AG04449 (cell line): Measurements from ENCODE around the gene CALM1.

ENCODE experiments used
- CTCF ChIA-PET: fragments of 350-600 bp; formaldehyde crosslinking; extraction: SDS; loops from one replicate; lab custom pipeline; 2021; ENCODE audit warnings: antibody characterized with exemption; lab: Yijun Ruan, JAX
- POLR2A ChIA-PET: fragments of 400-600, 350-600 bp; formaldehyde crosslinking; extraction: SDS; loops from one replicate; lab custom pipeline; 2020; ENCODE audit warnings: antibody characterized with exemption, inconsistent platforms; lab: Yijun Ruan, JAX
- DNase-seq: peaks from one replicate; pipeline ENCODE4 v3.0.0-alpha.2; 2010; ENCODE audit warnings: low read depth, low spot score
- H3K4me3 ChIP-seq: 2 replicates; pipeline ENCODE4 v1.5.1; 2011; ENCODE audit warnings: low read depth, mild to moderate bottlenecking, control low read depth, low read length
- TF ChIP-seq, protein P1 (sequence below): IDR thresholded peaks from one replicate; pipeline ENCODE4 v1.5.1; 2011; ENCODE audit warnings: mild to moderate bottlenecking, moderate library complexity, low read length, control low read depth, inconsistent platforms; ENCODE audit not compliant: insufficient read depth; ENCODE audit errors: missing control alignments

The CALM1 gene

GRCh38 chr14:90426663-90427062 lies 29.8 kb downstream of the CALM1 start:
- H3K4me3 ChIP-seq, result no peak overlapping the region
- TF ChIP-seq, protein P1, sequence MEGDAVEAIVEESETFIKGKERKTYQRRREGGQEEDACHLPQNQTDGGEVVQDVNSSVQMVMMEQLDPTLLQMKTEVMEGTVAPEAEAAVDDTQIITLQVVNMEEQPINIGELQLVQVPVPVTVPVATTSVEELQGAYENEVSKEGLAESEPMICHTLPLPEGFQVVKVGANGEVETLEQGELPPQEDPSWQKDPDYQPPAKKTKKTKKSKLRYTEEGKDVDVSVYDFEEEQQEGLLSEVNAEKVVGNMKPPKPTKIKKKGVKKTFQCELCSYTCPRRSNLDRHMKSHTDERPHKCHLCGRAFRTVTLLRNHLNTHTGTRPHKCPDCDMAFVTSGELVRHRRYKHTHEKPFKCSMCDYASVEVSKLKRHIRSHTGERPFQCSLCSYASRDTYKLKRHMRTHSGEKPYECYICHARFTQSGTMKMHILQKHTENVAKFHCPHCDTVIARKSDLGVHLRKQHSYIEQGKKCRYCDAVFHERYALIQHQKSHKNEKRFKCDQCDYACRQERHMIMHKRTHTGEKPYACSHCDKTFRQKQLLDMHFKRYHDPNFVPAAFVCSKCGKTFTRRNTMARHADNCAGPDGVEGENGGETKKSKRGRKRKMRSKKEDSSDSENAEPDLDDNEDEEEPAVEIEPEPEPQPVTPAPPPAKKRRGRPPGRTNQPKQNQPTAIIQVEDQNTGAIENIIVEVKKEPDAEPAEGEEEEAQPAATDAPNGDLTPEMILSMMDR, result no peak
- ChIA-PET POLR2A (no interaction called here), CTCF (no interaction called here)
- DNase-seq, result no peak

GRCh38 chr14:90427848-90428426 lies 31.1 kb downstream of the CALM1 start:
- ChIA-PET CTCF (no interaction called here), POLR2A (no interaction called here)
- no peak for DNase-seq

DNA sequence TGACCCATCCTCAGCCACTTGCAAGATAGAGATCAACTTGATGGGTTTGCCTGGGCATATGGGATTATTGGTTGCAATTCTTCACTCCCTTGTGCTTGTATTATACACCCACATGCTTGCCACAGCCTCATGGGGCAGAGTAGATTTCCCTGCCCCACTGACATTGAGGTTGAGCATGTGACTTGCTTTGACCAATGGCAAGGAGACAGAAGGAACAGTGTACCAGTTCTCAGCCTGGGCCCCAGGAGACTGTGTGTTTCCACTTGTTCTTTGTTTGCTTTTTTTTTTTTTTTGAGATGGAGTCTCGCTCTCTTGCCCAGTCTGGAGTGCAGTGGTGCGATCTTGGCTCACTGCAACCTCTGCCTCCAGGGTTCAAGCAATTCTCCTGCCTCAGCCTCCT lies 31.8 kb downstream of the CALM1 start:
- no peak overlapping the region for H3K4me3 ChIP-seq
- ChIA-PET CTCF (no interaction called here), POLR2A (no interaction called here)
- TF ChIP-seq, protein P1, result no peak
- no peak for DNase-seq

More at GRCh38 chr14:90427848-90428426, 31.1 kb downstream of the CALM1 start:
- TF ChIP-seq, protein P1, result no peak
- H3K4me3 ChIP-seq, result no peak overlapping the region

DNA sequence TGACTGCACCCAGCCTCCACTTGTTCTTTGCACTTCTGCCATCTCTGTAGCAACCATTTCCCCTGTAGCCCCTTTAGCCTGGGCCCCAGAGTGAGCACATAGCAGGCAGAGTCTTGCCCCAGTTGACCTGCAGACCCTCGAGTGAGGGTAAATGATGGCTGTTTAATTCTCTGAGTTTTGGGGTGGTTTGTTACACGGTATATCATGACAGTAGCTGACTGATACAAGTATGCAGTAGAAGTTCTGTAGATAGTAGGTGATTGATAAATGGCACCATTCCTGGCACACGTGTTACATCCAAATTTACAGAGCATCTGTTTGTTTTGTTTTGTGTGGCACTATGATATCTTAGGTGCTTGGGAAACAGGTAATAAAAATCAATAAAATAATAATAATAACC lies 32.4 kb downstream of the CALM1 start:
- H3K4me3 ChIP-seq, result no peak overlapping the region
- ChIA-PET CTCF (no interaction called here), POLR2A (no interaction called here)

DNA sequence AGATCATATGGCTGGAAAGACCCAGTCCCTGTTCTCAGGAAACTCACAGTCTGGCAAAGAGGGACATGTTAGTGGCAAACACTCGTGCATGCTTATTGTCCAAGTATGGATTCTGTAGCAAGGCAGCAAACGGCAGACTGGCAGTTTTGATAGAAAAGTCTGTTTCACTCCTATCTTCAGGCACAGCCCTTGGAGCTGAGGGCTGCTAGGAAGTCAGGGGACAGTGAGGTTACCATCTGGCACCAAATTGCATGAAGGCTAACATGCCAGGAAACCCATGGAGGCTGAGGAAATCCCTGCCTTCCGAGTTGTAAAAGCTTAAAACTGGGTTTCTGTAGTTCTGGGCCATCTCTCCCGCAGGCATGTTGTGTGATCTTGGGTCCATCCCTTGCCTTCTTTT lies 32.9 kb downstream of the CALM1 start:
- TF ChIP-seq, protein P1, result no peak
- ChIA-PET POLR2A (no interaction called here), CTCF (no interaction called here)
- DNase-seq, result no peak
- no peak overlapping the region for H3K4me3 ChIP-seq

More for the DNA sequence above, 32.4 kb downstream of the CALM1 start:
- TF ChIP-seq, protein P1, result no peak
- no peak for DNase-seq

- no peak overlapping the region for H3K4me3 ChIP-seq
- CTCF ChIA-PET, result no interaction called here
- no peak for DNase-seq
- POLR2A ChIA-PET, result no interaction called here
- TF ChIP-seq, protein P1, result no peak
These were observed 37.7 kb downstream of the CALM1 start for GRCh38 chr14:90434370-90435020.
